ENCODE data around the gene LRIT3.

GRCh38 chr4:109915385-109916026, 67.6 kb downstream of the LRIT3 start:
- TF ChIP-seq CTCF (IDR thresholded peaks at IDR 0.05; ENCODE audit: insufficient read depth, low read length) (no peak), POLR2AphosphoS5 (IDR thresholded peaks at IDR 0.05; ENCODE audit: low read depth) (no peak)
